ENCODE results near the gene CDHR2.

Gene CDHR2

GRCh38 chr5:176624142-176624541 is 75.0 kb downstream of the CDHR2 start:
- Histone ChIP-seq H3K27ac (replicated peaks) (no peak overlapping the region), H3K27me3 (ENCODE audit: insufficient read depth, poor library complexity, severe bottlenecking) (peaks cover 53% of the 10 kb centered on the region), H3K4me3 (replicated peaks; ENCODE audit: insufficient read depth, low read length) (no peak overlapping the region)
- DNase-seq (ENCODE audit: low read depth in 1 of 2, low spot score in 1 of 2) = no peak
- TF ChIP-seq SPI1 (IDR thresholded peaks at IDR 0.05; ENCODE audit: borderline replicate concordance, low read depth) = no peak
- TF ChIP-seq CTCF (IDR thresholded peaks at IDR 0.05; ENCODE audit: insufficient read depth, low read length) = no peak

DNA sequence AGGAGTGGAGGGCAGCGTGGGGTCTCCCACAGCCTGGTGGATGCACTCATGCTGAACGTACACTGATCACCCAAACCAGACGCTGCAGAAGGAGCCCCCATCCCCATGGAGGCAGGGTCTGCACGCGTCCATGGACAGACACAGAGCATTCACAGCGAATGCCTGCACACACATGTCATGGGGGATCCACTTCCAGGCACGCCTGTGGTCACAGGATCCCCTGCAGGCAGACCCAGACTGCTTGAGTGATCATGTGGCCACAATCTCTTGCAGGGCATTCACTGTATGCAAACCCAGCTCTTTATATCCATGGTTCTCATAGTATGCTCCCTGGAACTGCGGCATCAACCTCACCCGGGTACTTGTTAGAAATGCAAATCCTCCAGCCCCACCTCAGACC is 75.8 kb downstream of the CDHR2 start:
- Histone ChIP-seq H3K27ac (replicated peaks) (no peak overlapping the region), H3K27me3 (ENCODE audit: insufficient read depth, poor library complexity, severe bottlenecking) (peaks cover 53% of the 10 kb centered on the region), H3K4me3 (replicated peaks; ENCODE audit: insufficient read depth, low read length) (no peak overlapping the region)
- DNase-seq (ENCODE audit: low read depth in 1 of 2, low spot score in 1 of 2) = no peak
- TF ChIP-seq SPI1 (IDR thresholded peaks at IDR 0.05; ENCODE audit: borderline replicate concordance, low read depth) (no peak), POLR2AphosphoS5 (IDR thresholded peaks at IDR 0.05; ENCODE audit: low read depth) (no peak), GABPA (IDR thresholded peaks at IDR 0.05; ENCODE audit: low read depth) (no peak), CTCF (IDR thresholded peaks at IDR 0.05; ENCODE audit: insufficient read depth, low read length) (no peak)
- TF ChIP-seq, protein P1, sequence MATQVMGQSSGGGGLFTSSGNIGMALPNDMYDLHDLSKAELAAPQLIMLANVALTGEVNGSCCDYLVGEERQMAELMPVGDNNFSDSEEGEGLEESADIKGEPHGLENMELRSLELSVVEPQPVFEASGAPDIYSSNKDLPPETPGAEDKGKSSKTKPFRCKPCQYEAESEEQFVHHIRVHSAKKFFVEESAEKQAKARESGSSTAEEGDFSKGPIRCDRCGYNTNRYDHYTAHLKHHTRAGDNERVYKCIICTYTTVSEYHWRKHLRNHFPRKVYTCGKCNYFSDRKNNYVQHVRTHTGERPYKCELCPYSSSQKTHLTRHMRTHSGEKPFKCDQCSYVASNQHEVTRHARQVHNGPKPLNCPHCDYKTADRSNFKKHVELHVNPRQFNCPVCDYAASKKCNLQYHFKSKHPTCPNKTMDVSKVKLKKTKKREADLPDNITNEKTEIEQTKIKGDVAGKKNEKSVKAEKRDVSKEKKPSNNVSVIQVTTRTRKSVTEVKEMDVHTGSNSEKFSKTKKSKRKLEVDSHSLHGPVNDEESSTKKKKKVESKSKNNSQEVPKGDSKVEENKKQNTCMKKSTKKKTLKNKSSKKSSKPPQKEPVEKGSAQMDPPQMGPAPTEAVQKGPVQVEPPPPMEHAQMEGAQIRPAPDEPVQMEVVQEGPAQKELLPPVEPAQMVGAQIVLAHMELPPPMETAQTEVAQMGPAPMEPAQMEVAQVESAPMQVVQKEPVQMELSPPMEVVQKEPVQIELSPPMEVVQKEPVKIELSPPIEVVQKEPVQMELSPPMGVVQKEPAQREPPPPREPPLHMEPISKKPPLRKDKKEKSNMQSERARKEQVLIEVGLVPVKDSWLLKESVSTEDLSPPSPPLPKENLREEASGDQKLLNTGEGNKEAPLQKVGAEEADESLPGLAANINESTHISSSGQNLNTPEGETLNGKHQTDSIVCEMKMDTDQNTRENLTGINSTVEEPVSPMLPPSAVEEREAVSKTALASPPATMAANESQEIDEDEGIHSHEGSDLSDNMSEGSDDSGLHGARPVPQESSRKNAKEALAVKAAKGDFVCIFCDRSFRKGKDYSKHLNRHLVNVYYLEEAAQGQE (IDR thresholded peaks at IDR 0.05; ENCODE audit: insufficient replicate concordance, low read depth) = no peak

GRCh38 chr5:176625512-176625911 is 76.4 kb downstream of the CDHR2 start:
- H3K27ac ChIP-seq (replicated peaks) = no peak overlapping the region
- no peak for DNase-seq (ENCODE audit: low read depth in 1 of 2, low spot score in 1 of 2)
- H3K27me3 ChIP-seq (ENCODE audit: insufficient read depth, poor library complexity, severe bottlenecking) = peaks cover 51% of the 10 kb centered on the region
- no peak overlapping the region for H3K4me3 ChIP-seq (replicated peaks; ENCODE audit: insufficient read depth, low read length)
- no peak for TF ChIP-seq POLR2AphosphoS5 (IDR thresholded peaks at IDR 0.05; ENCODE audit: low read depth)
- TF ChIP-seq SPI1 (IDR thresholded peaks at IDR 0.05; ENCODE audit: borderline replicate concordance, low read depth) = no peak
- TF ChIP-seq, protein P1 (IDR thresholded peaks at IDR 0.05; ENCODE audit: insufficient replicate concordance, low read depth) = no peak
- no peak for TF ChIP-seq CTCF (IDR thresholded peaks at IDR 0.05; ENCODE audit: insufficient read depth, low read length)
- no peak for TF ChIP-seq GABPA (IDR thresholded peaks at IDR 0.05; ENCODE audit: low read depth)
